GM13976 (cell line): ENCODE measurements around the gene ETV4.

Experiments
- DNase-seq: peaks from one replicate; pipeline ENCODE4 v3.0.0; 2012; ENCODE audit warnings: low spot score
- in situ Hi-C: fragments of 300-500 bp; cut with MboI; formaldehyde crosslinking; loops from one replicate; pipeline ENCODE4 v1.12.0; 2022; ENCODE audit warnings: low sequenced_read_pairs, mixed read lengths, inconsistent platforms; ENCODE audit not compliant: unreplicated experiment
- TF ChIP-seq, protein P1 (sequence below): IDR thresholded peaks from 2 replicates; pipeline ENCODE4 v1.5.1; 2012; ENCODE audit warnings: borderline replicate concordance, mild to moderate bottlenecking; ENCODE audit not compliant: insufficient read depth; ENCODE audit errors: extremely low read depth, missing control alignments, control extremely low read depth

ETV4 gene

GRCh38 chr17:43536236-43536992 is 9.7 kb downstream of the ETV4 start:
- in situ Hi-C loops, result no loop called here
- TF ChIP-seq, protein P1, sequence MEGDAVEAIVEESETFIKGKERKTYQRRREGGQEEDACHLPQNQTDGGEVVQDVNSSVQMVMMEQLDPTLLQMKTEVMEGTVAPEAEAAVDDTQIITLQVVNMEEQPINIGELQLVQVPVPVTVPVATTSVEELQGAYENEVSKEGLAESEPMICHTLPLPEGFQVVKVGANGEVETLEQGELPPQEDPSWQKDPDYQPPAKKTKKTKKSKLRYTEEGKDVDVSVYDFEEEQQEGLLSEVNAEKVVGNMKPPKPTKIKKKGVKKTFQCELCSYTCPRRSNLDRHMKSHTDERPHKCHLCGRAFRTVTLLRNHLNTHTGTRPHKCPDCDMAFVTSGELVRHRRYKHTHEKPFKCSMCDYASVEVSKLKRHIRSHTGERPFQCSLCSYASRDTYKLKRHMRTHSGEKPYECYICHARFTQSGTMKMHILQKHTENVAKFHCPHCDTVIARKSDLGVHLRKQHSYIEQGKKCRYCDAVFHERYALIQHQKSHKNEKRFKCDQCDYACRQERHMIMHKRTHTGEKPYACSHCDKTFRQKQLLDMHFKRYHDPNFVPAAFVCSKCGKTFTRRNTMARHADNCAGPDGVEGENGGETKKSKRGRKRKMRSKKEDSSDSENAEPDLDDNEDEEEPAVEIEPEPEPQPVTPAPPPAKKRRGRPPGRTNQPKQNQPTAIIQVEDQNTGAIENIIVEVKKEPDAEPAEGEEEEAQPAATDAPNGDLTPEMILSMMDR, result no peak
- no peak for DNase-seq

DNA sequence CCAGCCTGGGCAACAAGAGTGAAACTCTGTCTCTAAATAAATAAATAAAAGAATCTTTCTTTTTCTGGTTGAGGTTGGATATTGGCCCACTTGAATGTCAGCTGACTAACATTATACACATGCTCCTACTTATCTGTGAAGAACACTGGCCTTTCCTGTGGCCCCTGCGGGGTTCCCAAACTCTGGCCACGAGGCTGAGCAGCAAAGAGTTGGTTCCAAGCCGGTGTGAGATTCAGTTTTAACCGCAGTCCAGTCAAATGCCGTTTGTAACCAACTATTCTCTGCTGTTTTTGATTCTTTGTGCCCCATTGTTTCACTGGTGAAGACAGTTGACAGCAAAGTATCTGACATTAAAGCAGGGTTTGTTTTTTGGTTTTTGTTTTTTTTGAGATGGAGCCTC is 11.2 kb downstream of the ETV4 start:
- DNase-seq, result no peak
- in situ Hi-C loops, result no loop called here
- TF ChIP-seq, protein P1, result no peak

DNA sequence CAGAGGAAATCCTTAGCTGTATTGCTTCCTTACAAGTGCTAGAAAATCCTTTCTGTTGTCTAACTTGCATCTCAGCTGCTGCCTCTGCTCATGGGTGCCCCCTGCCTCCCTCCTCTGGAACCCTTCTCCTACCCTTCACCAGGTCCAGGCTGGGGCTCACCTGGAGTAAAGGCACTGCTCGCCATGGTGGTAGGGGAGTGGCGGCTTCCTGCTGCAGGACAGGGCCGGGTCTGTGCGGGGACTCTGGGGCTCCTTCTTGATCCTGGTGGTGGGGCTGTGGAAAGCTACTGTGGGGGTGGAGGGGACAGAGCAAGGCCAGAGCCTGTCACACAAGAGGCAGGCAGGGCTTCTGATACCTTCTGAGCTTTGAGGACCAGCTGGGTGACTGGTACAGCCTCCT is 12.4 kb downstream of the ETV4 start:
- in situ Hi-C loops, result no loop called here
- TF ChIP-seq, protein P1, result no peak
- no peak for DNase-seq

DNA sequence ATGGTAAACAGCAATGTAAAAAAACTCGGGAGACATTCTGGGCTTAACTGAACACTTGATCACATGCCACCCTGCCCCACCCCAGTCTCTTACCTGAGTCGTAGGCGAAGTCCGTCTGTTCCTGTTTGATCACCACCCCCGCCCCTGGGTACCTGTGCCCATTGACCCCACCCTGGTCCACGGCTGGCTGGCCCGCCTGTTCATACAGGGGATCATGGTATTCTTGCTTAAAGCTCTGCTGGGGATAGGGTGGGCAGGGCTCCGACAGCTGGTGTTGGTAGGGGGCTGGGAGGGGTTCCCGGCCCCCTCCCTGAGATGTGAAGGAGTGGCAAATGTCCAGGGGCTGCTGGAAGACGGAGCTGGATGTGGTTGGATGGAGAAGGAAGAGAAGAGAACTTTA is 13.6 kb downstream of the ETV4 start:
- no peak for DNase-seq
- in situ Hi-C loops, result no loop called here
- TF ChIP-seq, protein P1, result no peak

DNA sequence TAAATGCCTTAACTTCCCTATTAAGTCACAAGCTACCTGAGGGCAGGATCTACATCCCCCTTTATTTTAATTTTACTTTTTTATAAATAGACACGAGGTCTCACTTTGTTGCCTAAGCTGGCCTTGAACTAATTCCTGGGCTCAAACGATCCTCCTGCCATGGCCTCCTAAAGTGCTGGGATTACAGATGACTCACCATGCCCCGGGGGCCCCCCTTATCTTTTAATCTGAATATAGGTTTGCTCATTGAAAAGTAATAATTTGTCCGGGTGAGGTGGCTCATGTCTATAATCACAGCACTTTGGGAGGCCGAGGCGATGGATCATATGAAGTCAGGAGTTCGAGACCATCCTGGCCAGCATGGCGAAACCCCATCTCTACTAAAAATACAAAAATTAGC is 14.2 kb downstream of the ETV4 start:
- in situ Hi-C loops, result no loop called here
- DNase-seq, result no peak
- TF ChIP-seq, protein P1, result no peak

GRCh38 chr17:43531082-43531378 is 15.1 kb downstream of the ETV4 start:
- TF ChIP-seq, protein P1, result no peak
- in situ Hi-C loops, result no loop called here
- no peak for DNase-seq
